Activated CD4-positive, CD25-positive, alpha-beta regulatory T cell treated with anti-CD3 and anti-CD28 coated beads, Interleukin-2, amount 50 U/mL, for 24 hours (primary cell): ENCODE data around the gene IL21R.
"Not testable (repeated sequence)": the region's sequence is repeated elsewhere in the genome, so short reads cannot be mapped to it uniquely, and the experiment has no call there.

Source experiments
- ATAC-seq, 2 donors: fragments of 150-1000 bp; cut with Tn5 transposase; one replicate each; pipeline ENCODE4 v1.10.0; 2021; ENCODE audit warnings: mild to moderate bottlenecking in 1 of 2, moderate library complexity in 1 of 2

Gene IL21R

GRCh38 chr16:27402964-27403600, 1.1 kb downstream of the IL21R start:
- peak; percentile 18 to 21 for ATAC-seq

GRCh38 chr16:27403601-27403992, 1.6 kb downstream of the IL21R start:
- no peak for ATAC-seq

- ATAC-seq = no peak
Measured at GRCh38 chr16:27404163-27404823, 2.3 kb downstream of the IL21R start.

- peak; percentile 10 for ATAC-seq
Measured at GRCh38 chr16:27405546-27406451, 3.8 kb downstream of the IL21R start.

GRCh38 chr16:27406511-27407128, 4.6 kb downstream of the IL21R start:
- ATAC-seq = peak in 1 of 2 donors; percentile 4

- peak in 1 of 2 donors; percentile 1 for ATAC-seq
Measured at GRCh38 chr16:27407133-27407532, 5.2 kb downstream of the IL21R start.

- peak; percentile 59 to 62 for ATAC-seq
Measured at GRCh38 chr16:27408012-27408601, 6.1 kb downstream of the IL21R start.

GRCh38 chr16:27408602-27409031, 6.6 kb downstream of the IL21R start:
- no peak for ATAC-seq

- not testable (repeated sequence) for ATAC-seq
Measured at GRCh38 chr16:27409958-27410357, 8.0 kb downstream of the IL21R start.

GRCh38 chr16:27410761-27411160, 8.8 kb downstream of the IL21R start:
- no peak for ATAC-seq

- no peak for ATAC-seq
Measured at GRCh38 chr16:27413956-27414355, 12.0 kb downstream of the IL21R start.

- no peak for ATAC-seq
Measured at GRCh38 chr16:27414788-27415431, 12.9 kb downstream of the IL21R start.

- ATAC-seq = peak; percentile 85 to 87
Measured at GRCh38 chr16:27417047-27417671, 15.2 kb downstream of the IL21R start.

GRCh38 chr16:27421961-27422740, 20.2 kb downstream of the IL21R start:
- no peak for ATAC-seq

- ATAC-seq = no peak
Measured at GRCh38 chr16:27424772-27425498, 23.0 kb downstream of the IL21R start.

GRCh38 chr16:27425961-27426360, 24.0 kb downstream of the IL21R start:
- no peak for ATAC-seq

- peak; percentile 94 to 97 for ATAC-seq
Measured at GRCh38 chr16:27426423-27427408, 24.7 kb downstream of the IL21R start.

GRCh38 chr16:27427538-27427937, 25.6 kb downstream of the IL21R start:
- no peak for ATAC-seq
